HepG2 (cell line): ENCODE data around the gene CDH23. TPM values are rescaled to one million over a fixed set of nuclear protein-coding genes. Genes with fewer than 3 reads are reported as not detected.

Source experiments
- CEBPB ChIP-seq: IDR thresholded peaks from 2 replicates; pipeline ENCODE4 v1.6.1; 2011; ENCODE audit warnings: low read depth, low read length, improper control_type of control experiment, borderline replicate concordance
- HOXA3 ChIP-seq: sonication (generic); formaldehyde crosslinking; IDR thresholded peaks from 2 replicates; pipeline ENCODE4 v1.5.0; 2020; ENCODE audit warnings: missing genetic modification reagents
- MAZ ChIP-seq, 2 experiments: sonication (generic) in 1 of 2; formaldehyde crosslinking in 1 of 2; IDR thresholded peaks; 2 replicates each; pipeline versions ENCODE4 v1.5.0 to v1.6.1; 2012 to 2020; ENCODE audit warnings: low read depth in 2 of 2, mild to moderate bottlenecking in 2 of 2, borderline replicate concordance in 1 of 2, improper control_type of control experiment in 1 of 2, low read length in 1 of 2, missing genetic modification reagents in 1 of 2, moderate library complexity in 1 of 2
- MTA1 ChIP-seq: sonication (generic); formaldehyde crosslinking; IDR thresholded peaks from 2 replicates; pipeline ENCODE4 v1.4.0; 2020; ENCODE audit warnings: missing genetic modification reagents, mild to moderate bottlenecking, borderline replicate concordance
- NR2F2 ChIP-seq: IDR thresholded peaks from 2 replicates; pipeline ENCODE4 v1.6.1; 2012; ENCODE audit warnings: low read depth, inconsistent platforms, borderline replicate concordance
- PHF21A ChIP-seq: sonication (generic); formaldehyde crosslinking; IDR thresholded peaks from 2 replicates; pipeline ENCODE4 v1.5.0; 2020; ENCODE audit warnings: mild to moderate bottlenecking, missing genetic modification reagents
- RARG ChIP-seq: sonication (generic); formaldehyde crosslinking; IDR thresholded peaks from 2 replicates; pipeline ENCODE4 v1.4.0; 2020; ENCODE audit warnings: low read depth, mild to moderate bottlenecking, missing genetic modification reagents
- RXRB ChIP-seq: IDR thresholded peaks from 2 replicates; pipeline ENCODE4 v1.6.1; 2016; ENCODE audit warnings: borderline replicate concordance, missing genetic modification reagents, missing compliant biosample characterization
- SAP130 ChIP-seq: IDR thresholded peaks from 2 replicates; pipeline ENCODE4 v1.6.1; 2016; ENCODE audit warnings: low read depth
- SIN3A ChIP-seq: IDR thresholded peaks from 2 replicates; pipeline ENCODE4 v1.6.1; 2011; ENCODE audit warnings: low read depth, mild to moderate bottlenecking, control low read depth, low read length, borderline replicate concordance
- ZBTB14 ChIP-seq: sonication (generic); formaldehyde crosslinking; IDR thresholded peaks from 2 replicates; pipeline ENCODE4 v1.4.0; 2020; ENCODE audit warnings: missing genetic modification reagents
- ZBTB46 ChIP-seq: sonication (generic); formaldehyde crosslinking; IDR thresholded peaks from 2 replicates; pipeline ENCODE4 v1.4.0; 2020; ENCODE audit warnings: mild to moderate bottlenecking, missing genetic modification reagents, borderline replicate concordance
- ZFP37 ChIP-seq: sonication (generic); formaldehyde crosslinking; IDR thresholded peaks from 2 replicates; pipeline ENCODE4 v1.4.0; 2020; ENCODE audit warnings: missing genetic modification reagents, borderline replicate concordance
- ZNF124 ChIP-seq: sonication (generic); formaldehyde crosslinking; IDR thresholded peaks from 2 replicates; pipeline ENCODE4 v1.4.0; 2020; ENCODE audit warnings: missing genetic modification reagents
- ZNF20 ChIP-seq: sonication (generic); formaldehyde crosslinking; IDR thresholded peaks from 2 replicates; pipeline ENCODE4 v1.4.0; 2020; ENCODE audit warnings: mild to moderate bottlenecking, moderate library complexity, missing genetic modification reagents
- ZNF205 ChIP-seq: IDR thresholded peaks from 2 replicates; pipeline ENCODE4 v1.6.1; 2018; ENCODE audit warnings: missing biosample characterization, missing genetic modification reagents
- ZNF281 ChIP-seq: sonication (generic); formaldehyde crosslinking; IDR thresholded peaks from 2 replicates; pipeline ENCODE4 v1.4.0; 2020; ENCODE audit warnings: missing genetic modification reagents, borderline replicate concordance
- ZNF331 ChIP-seq: sonication (generic); formaldehyde crosslinking; IDR thresholded peaks from 2 replicates; pipeline ENCODE4 v1.4.0; 2020; ENCODE audit warnings: missing genetic modification reagents
- ZNF33A ChIP-seq: sonication (generic); formaldehyde crosslinking; IDR thresholded peaks from 2 replicates; pipeline ENCODE4 v1.5.1; 2020; ENCODE audit warnings: missing genetic modification reagents, mild to moderate bottlenecking, moderate library complexity, borderline replicate concordance
- ZNF446 ChIP-seq: sonication (generic); formaldehyde crosslinking; IDR thresholded peaks from 2 replicates; pipeline ENCODE4 v1.5.0; 2020; ENCODE audit warnings: mild to moderate bottlenecking, missing genetic modification reagents
- ZNF567 ChIP-seq: sonication (generic); formaldehyde crosslinking; IDR thresholded peaks from 2 replicates; pipeline ENCODE4 v1.8.1; 2023; ENCODE audit warnings: mild to moderate bottlenecking, missing genetic modification reagents, borderline replicate concordance
- polyA plus RNA-seq, 8 experiments: library from polyadenylated mRNA; depleted of rRNA in 3 of 8; stranded (reverse) in 7 of 8; unstranded in 1 of 8; fragments of >200 nt; fragmentation: Illumina TruSeq in 4 of 8; extraction: Trizol in 4 of 8; gene quantifications; 2 replicates each; pipeline versions ENCODE4 v1.2.1 to v1.2.3, GENCODE V29; 2011 to 2016; ENCODE audit warnings: low read depth in 4 of 8, missing spikeins in 1 of 8, mixed read lengths in 1 of 8; ENCODE audit not compliant: insufficient read depth in 1 of 8
- total RNA-seq, 5 experiments: library from RNA; depleted of rRNA; stranded (reverse); fragments of >200 nt; fragmentation: Illumina TruSeq; extraction: Trizol; gene quantifications; 2 replicates each; pipeline ENCODE4 v1.2.3, GENCODE V29; 2016; ENCODE audit warnings: low read depth in 1 of 5

Gene CDH23
- total and polyA plus RNA-seq, 2 of the 13 experiments (the other 11 are each of a cell fraction or from before 2014, with no cell fraction given), result 0.13 TPM; not detected in 1

- TF ChIP-seq ZBTB14 (CRISPR knock-in tag), result no peak
- no peak for TF ChIP-seq ZFP37 (CRISPR knock-in tag)
- no peak for TF ChIP-seq ZNF33A (CRISPR knock-in tag)
- TF ChIP-seq RXRB, result 0 out of 2 replicates have a peak, but pooled peaks have one; percentile 12
- no peak for TF ChIP-seq MAZ (IDR thresholded peaks at IDR 0.05; ENCODE audit: borderline replicate concordance, low read depth, low read length)
- peak; percentile 79; the same call in 1 of the 2 replicates for TF ChIP-seq MAZ (CRISPR knock-in tag; IDR thresholded peaks at IDR 0.05; ENCODE audit: low read depth)
- TF ChIP-seq ZNF205, result 0 out of 2 replicates have a peak, but pooled peaks have one; percentile 19
- no peak for TF ChIP-seq RARG (CRISPR knock-in tag)
- TF ChIP-seq NR2F2, result peak; percentile 48; the same call in 1 of the 2 replicates
- TF ChIP-seq ZNF20 (CRISPR knock-in tag), result no peak
- no peak for TF ChIP-seq SIN3A
- TF ChIP-seq ZNF124 (CRISPR knock-in tag), result no peak
- peak; percentile 14 for TF ChIP-seq SAP130 (CRISPR knock-in tag)
- no peak for TF ChIP-seq ZNF331
- peak; percentile 94 for TF ChIP-seq ZNF281
- TF ChIP-seq CEBPB, result no peak
- TF ChIP-seq ZNF567, result no peak
- TF ChIP-seq PHF21A, result peak; percentile 74
- TF ChIP-seq ZBTB46, result no peak; the same call in 1 of the 2 replicates
- peak; percentile 97 for TF ChIP-seq MTA1 (CRISPR knock-in tag)
- no peak for TF ChIP-seq ZNF446
- TF ChIP-seq HOXA3 (CRISPR knock-in tag), result 0 out of 2 replicates have a peak, but pooled peaks have one; percentile 9
Observed at GRCh38 chr10:71638822-71639719, 242.4 kb downstream of the CDH23 start (continued).
